Ascending aorta (tissue), 2 donors: ENCODE data around the gene ENOX1. TPM values are rescaled to one million over a fixed set of nuclear protein-coding genes. Genes with fewer than 3 reads are reported as not detected.
A peak's percentile ranks its signal among the peaks of the same experiment; 100 is the strongest.

ENCODE experiments used
- DNase-seq, 2 donors: peaks; one replicate each; pipeline ENCODE4 v3.0.0-alpha.2; 2019; ENCODE audit warnings: low spot score in 2 of 2
- H3K27ac ChIP-seq, 2 donors: fragments of 200-600 bp; sonication (generic); one replicate each; pipeline ENCODE4 v1.5.1; 2016 to 2017; ENCODE audit warnings: mild to moderate bottlenecking in 1 of 2
- H3K27me3 ChIP-seq: fragments of 200-600 bp; sonication (generic); one replicate; pipeline ENCODE4 v1.5.1; 2017
- H3K36me3 ChIP-seq, 2 donors: fragments of 200-600 bp; sonication (generic); one replicate each; pipeline ENCODE4 v1.5.1; 2016
- H3K4me1 ChIP-seq, 2 donors: fragments of 200-600 bp; sonication (generic); one replicate each; pipeline ENCODE4 v1.5.1; 2016 to 2017; ENCODE audit warnings: mild to moderate bottlenecking in 1 of 2
- H3K4me3 ChIP-seq, 2 donors: fragments of 200-600 bp; sonication (generic); one replicate each; pipeline ENCODE4 v1.5.1; 2016 to 2017; ENCODE audit warnings: mild to moderate bottlenecking in 1 of 2
- H3K9me3 ChIP-seq, 2 donors: fragments of 200-600 bp; sonication (generic); one replicate each; pipeline ENCODE4 v1.5.1; 2016
- intact Hi-C: fragments of 100-400 bp; cut with DNase I; formaldehyde crosslinking; loops from one replicate; pipeline ENCODE4 v1.15.1; 2023
- total RNA-seq: library from RNA; depleted of rRNA; stranded (reverse); fragments of >200 nt; gene quantifications from one replicate; pipeline ENCODE4 v1.1.0, GENCODE V29; 2016
- TF ChIP-seq, protein P1 (sequence below), 3 experiments: fragments of 200-600 bp in 2 of 3; fragments of 450-650 bp in 1 of 3; sonication (generic) in 2 of 3; IDR thresholded peaks; one replicate each; pipeline ENCODE4 v1.5.1; 2016 to 2019; ENCODE audit warnings: antibody characterized with exemption in 3 of 3, mild to moderate bottlenecking in 1 of 3, moderate library complexity in 1 of 3

ENOX1 gene
- total RNA-seq, 1 donor from 2014 or later: 0.21 TPM

DNA sequence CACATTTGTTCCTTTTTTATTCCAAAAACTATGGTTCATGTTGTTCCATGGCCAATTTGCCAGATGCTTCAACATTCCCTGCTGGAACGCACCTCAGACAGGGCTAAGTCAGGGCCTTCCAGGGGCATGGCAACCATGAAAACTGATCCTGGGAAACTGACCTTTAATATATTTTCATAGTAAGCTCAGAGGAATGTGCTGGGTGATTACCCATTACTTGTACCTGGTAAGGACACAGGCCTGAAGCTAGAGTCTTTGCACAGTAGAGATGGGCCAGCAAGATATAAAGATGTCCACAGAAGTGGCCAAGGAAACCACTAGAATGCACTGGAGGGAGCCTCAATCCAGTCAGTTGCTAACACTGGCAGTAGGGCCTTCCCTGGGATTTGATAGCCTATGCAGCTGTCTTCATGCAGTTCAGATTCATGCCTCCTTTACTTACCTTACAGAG lies 353.1 kb downstream of the ENOX1 start:
- Histone ChIP-seq H3K4me3 (no peak overlapping the region), H3K4me1 (peaks cover 4 to 12% of the 10 kb centered on the region in 2 donors), H3K36me3 (no peaks in the 10 kb centered on the region), H3K9me3 (no peaks in the 10 kb centered on the region), H3K27ac (peak overlapping the region in 1 of 2 donors; percentile 53), H3K27me3 (no peaks in the 10 kb centered on the region)
- TF ChIP-seq, protein P1, sequence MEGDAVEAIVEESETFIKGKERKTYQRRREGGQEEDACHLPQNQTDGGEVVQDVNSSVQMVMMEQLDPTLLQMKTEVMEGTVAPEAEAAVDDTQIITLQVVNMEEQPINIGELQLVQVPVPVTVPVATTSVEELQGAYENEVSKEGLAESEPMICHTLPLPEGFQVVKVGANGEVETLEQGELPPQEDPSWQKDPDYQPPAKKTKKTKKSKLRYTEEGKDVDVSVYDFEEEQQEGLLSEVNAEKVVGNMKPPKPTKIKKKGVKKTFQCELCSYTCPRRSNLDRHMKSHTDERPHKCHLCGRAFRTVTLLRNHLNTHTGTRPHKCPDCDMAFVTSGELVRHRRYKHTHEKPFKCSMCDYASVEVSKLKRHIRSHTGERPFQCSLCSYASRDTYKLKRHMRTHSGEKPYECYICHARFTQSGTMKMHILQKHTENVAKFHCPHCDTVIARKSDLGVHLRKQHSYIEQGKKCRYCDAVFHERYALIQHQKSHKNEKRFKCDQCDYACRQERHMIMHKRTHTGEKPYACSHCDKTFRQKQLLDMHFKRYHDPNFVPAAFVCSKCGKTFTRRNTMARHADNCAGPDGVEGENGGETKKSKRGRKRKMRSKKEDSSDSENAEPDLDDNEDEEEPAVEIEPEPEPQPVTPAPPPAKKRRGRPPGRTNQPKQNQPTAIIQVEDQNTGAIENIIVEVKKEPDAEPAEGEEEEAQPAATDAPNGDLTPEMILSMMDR (IDR thresholded peaks at IDR 0.05): no peak
- intact Hi-C loops: loop anchor here (5.0 to 10.0 kb wide), 2 partner anchors 79 to 351 kb away; partner anchors contain the start of gene ENOX1
- DNase-seq: no peak

DNA sequence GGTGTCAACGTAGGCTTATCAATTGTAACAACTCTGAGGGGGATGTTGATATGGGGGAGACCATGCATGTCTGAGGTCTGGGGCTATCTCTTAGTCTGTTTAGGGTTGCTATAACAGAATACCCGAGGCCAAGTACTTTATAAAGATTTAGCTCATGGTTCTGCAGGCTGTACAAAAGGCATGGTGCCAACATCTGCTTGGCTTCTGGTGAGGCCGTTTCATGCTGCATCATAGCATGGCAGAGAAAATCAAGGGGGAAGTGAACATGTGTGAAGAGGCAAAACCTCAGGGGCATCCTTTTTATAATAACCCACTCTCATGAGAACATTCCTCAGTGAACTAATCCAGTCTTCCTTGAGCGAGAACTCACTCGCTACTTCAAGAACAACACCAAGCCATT lies 353.8 kb downstream of the ENOX1 start:
- Histone ChIP-seq H3K36me3 (no peaks in the 10 kb centered on the region), H3K9me3 (no peaks in the 10 kb centered on the region), H3K27me3 (no peaks in the 10 kb centered on the region), H3K27ac (peak overlapping the region in 1 of 2 donors; percentile 53), H3K4me1 (peaks cover 4 to 12% of the 10 kb centered on the region in 2 donors), H3K4me3 (no peak overlapping the region)
- TF ChIP-seq, protein P1 (IDR thresholded peaks at IDR 0.05): no peak
- no peak for DNase-seq
- intact Hi-C loops: loop anchor here (5.0 to 10.0 kb wide), 2 partner anchors 79 to 352 kb away; partner anchors contain the start of gene ENOX1

DNA sequence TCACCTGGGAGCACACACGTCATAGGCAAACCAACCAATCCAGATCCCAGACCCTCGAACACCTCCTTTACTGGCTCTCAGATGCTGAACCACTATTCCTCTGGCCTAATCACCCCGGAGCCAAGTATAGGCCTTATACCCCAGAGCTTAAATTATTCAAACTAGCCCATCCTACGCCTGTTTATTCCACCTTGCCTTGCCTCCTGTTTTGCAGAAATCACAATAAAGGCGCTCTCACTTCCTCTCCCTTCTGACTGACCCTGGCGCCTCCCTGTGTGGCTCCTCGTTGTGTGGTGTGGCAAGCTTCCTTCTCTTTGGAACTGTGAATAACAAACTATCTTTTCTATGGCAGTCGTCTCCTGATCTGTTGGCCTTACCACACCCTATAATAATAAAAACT lies 354.9 kb downstream of the ENOX1 start:
- no peaks in the 10 kb centered on the region for H3K36me3 ChIP-seq
- H3K27ac ChIP-seq: no peak overlapping the region
- no peak overlapping the region for H3K4me3 ChIP-seq
- intact Hi-C loops: loop anchor here (5.0 to 10.0 kb wide), 2 partner anchors 80 to 353 kb away; partner anchors contain the start of gene ENOX1
- no peaks in the 10 kb centered on the region for H3K9me3 ChIP-seq
- no peaks in the 10 kb centered on the region for H3K27me3 ChIP-seq
- peaks cover 4 to 12% of the 10 kb centered on the region in 2 donors for H3K4me1 ChIP-seq
- TF ChIP-seq, protein P1 (IDR thresholded peaks at IDR 0.05): no peak
- no peak for DNase-seq

DNA sequence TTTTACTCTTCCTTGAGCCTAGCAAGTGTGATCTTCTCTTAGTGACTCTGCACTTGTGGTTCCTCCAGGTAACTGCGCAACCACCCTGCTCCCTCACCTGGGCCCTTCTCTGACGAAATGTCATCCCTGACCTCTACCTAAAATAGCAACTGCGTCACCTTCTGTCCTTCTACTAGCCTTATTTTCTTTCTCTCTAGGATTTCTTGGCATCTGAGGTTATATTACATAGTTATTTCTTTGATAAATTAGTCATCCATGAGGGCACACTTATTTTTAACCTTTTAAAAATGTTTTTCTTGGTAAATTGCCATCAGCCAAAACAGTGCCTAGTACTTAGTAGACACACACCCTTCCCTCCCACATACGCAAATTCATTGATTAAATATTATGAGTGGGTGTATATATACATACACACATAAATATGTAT lies 355.5 kb downstream of the ENOX1 start:
- TF ChIP-seq, protein P1 (IDR thresholded peaks at IDR 0.05): no peak
- Histone ChIP-seq H3K4me1 (peaks cover 4 to 12% of the 10 kb centered on the region in 2 donors), H3K27ac (no peak overlapping the region), H3K27me3 (no peaks in the 10 kb centered on the region), H3K36me3 (no peaks in the 10 kb centered on the region), H3K9me3 (no peaks in the 10 kb centered on the region), H3K4me3 (no peak overlapping the region)
- no peak for DNase-seq
- intact Hi-C loops: loop anchor here (5.0 to 10.0 kb wide), 2 partner anchors 81 to 353 kb away; partner anchors contain the start of gene ENOX1

DNA sequence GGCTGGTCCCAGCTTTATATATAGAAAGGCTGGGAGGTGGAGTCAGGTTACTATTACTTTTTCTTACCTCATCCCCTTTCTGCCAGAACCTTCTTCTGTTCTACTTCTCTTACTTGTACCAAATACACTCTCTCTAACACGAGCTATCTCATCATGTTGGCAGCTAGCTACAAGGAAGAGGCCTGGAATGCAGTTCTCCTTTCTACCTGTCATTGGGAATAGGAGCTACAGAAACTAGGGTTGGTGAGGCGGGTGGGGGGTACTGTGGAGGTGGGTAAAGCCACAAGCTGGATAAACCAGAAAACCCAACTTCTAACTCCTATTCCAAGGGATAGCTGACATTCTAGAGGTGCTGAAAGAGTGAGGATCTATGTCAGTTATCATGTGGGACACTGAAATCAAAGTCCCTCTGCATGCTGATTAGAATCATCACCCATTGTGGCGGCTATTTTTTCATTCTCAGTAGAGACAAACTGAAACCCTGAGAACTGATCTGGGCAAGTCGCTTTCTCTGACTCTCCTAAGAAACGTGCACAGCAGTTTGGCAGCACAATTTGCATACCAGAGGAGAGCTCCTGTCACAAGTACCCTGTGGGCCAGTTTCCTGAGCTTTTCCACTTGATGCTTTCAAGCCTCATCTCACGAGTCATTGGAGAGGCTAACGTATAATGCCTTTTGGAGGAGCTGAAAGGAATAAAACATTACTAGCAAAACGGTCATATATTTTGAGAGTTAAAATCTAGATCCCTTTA lies 358.1 kb downstream of the ENOX1 start:
- Histone ChIP-seq H3K36me3 (no peaks in the 10 kb centered on the region), H3K27me3 (no peaks in the 10 kb centered on the region), H3K27ac (no peak overlapping the region), H3K4me1 (peaks cover 4 to 12% of the 10 kb centered on the region in 2 donors), H3K4me3 (no peak overlapping the region), H3K9me3 (no peaks in the 10 kb centered on the region)
- TF ChIP-seq, protein P1 (IDR thresholded peaks at IDR 0.05): no peak
- DNase-seq: no peak
- intact Hi-C loops: no loop called here
